WTC11 (cell line): ENCODE measurements around the gene PLPP7. TPM values are rescaled to one million over a fixed set of nuclear protein-coding genes. Genes with fewer than 3 reads are reported as not detected.

Experiments used
- ATAC-seq: fragments of 200-7000 bp; cut with Tn5 transposase; 2 replicates; pipeline ENCODE4 v1.10.0; 2021; ENCODE audit warnings: mild to moderate bottlenecking, moderate library complexity
- CTCF ChIA-PET: fragments of 300-600 bp; sonication (Branson Sonifier 250); formaldehyde crosslinking; loops from one replicate; lab custom pipeline; 2021; ENCODE audit warnings: antibody characterized with exemption; lab: Charles Lee
- POLR2A ChIA-PET: fragments of 350-600 bp; sonication (Branson Sonifier 250); formaldehyde crosslinking; loops from one replicate; lab custom pipeline; 2021; ENCODE audit warnings: antibody characterized with exemption; lab: Charles Lee
- DNase-seq: peaks from one replicate; pipeline ENCODE4 v3.0.0; 2021; ENCODE audit warnings: low spot score
- H3K27ac Mint-ChIP-seq: 2 replicates; pipeline ENCODE4 v1.8.0; 2021; ENCODE audit warnings: mixed read lengths
- H3K27me3 Mint-ChIP-seq: 2 replicates; pipeline ENCODE4 v1.8.0; 2021; ENCODE audit warnings: low read depth, mild to moderate bottlenecking, moderate library complexity, mixed read lengths
- H3K36me3 Mint-ChIP-seq: 2 replicates; pipeline ENCODE4 v1.8.0; 2021; ENCODE audit warnings: mixed read lengths
- H3K4me1 Mint-ChIP-seq: 2 replicates; pipeline ENCODE4 v1.8.0; 2022; ENCODE audit warnings: mixed read lengths
- H3K4me3 Mint-ChIP-seq: 2 replicates; pipeline ENCODE4 v1.8.0; 2021; ENCODE audit warnings: mild to moderate bottlenecking, moderate library complexity, mixed read lengths
- H3K9me3 Mint-ChIP-seq: 2 replicates; pipeline ENCODE4 v1.8.0; 2021; ENCODE audit warnings: mixed read lengths
- ARID4B ChIP-seq: sonication (generic); formaldehyde crosslinking; IDR thresholded peaks from 2 replicates; pipeline ENCODE4 v1.8.0; 2023; ENCODE audit warnings: missing genetic modification reagents, mild to moderate bottlenecking, borderline replicate concordance
- E2F5 ChIP-seq: sonication (generic); formaldehyde crosslinking; IDR thresholded peaks from 2 replicates; pipeline ENCODE4 v1.8.1; 2022; ENCODE audit warnings: mild to moderate bottlenecking, moderate library complexity, missing genetic modification reagents
- HMGXB4 ChIP-seq: sonication (generic); formaldehyde crosslinking; IDR thresholded peaks from 2 replicates; pipeline ENCODE4 v1.8.1; 2023; ENCODE audit warnings: mild to moderate bottlenecking, moderate library complexity, missing genetic modification reagents
- JAZF1 ChIP-seq: fragments of 250-450 bp; sonication (Bioruptor Pico); IDR thresholded peaks from 2 replicates; pipeline ENCODE4 v1.9.0; 2021; ENCODE audit warnings: moderate library complexity, mild to moderate bottlenecking, inconsistent platforms
- MAX ChIP-seq: sonication (generic); formaldehyde crosslinking; IDR thresholded peaks from 2 replicates; pipeline ENCODE4 v1.8.0; 2022; ENCODE audit warnings: mild to moderate bottlenecking, missing genetic modification reagents
- USF2 ChIP-seq: sonication (generic); formaldehyde crosslinking; IDR thresholded peaks from 2 replicates; pipeline ENCODE4 v1.8.1; 2023; ENCODE audit warnings: mild to moderate bottlenecking, missing genetic modification reagents, moderate library complexity
- ZNF425 ChIP-seq: fragments of 250-450 bp; sonication (Bioruptor Pico); conservative IDR thresholded peaks from 2 replicates; pipeline ENCODE4 v1.9.0; 2021; ENCODE audit warnings: mild to moderate bottlenecking
- ZNF532 ChIP-seq: fragments of 250-450 bp; sonication (Bioruptor Pico); IDR thresholded peaks from 2 replicates; pipeline ENCODE4 v1.9.0; 2021; ENCODE audit warnings: mild to moderate bottlenecking, borderline replicate concordance
- total RNA-seq: library from RNA; stranded (reverse); gene quantifications from 3 replicates; pipeline ENCODE4 v1.2.3, GENCODE V29; 2021

Gene PLPP7
- total RNA-seq, 1 experiment from 2014 or later, result 4.2 TPM

GRCh38 chr9:131358556-131358955 is 69.0 kb downstream of the PLPP7 start:
- H3K4me3 Mint-ChIP-seq, result no peak overlapping the region
- ATAC-seq (peak; percentile 54), DNase-seq (no peak)
- ChIA-PET CTCF (interaction anchor here (3.8 kb wide), 1 partner anchor 9 kb away, joined by 19 read pairs; no protein-coding TSS in a partner anchor), POLR2A (no interaction called here)
- peak overlapping the region; percentile 92 for H3K27ac Mint-ChIP-seq
- peaks cover 20% of the 10 kb centered on the region for H3K4me1 Mint-ChIP-seq
- no peaks in the 10 kb centered on the region for H3K27me3 Mint-ChIP-seq
- TF ChIP-seq ZNF425, result no peak
- TF ChIP-seq HMGXB4 (CRISPR knock-in tag), result no peak
- TF ChIP-seq JAZF1, result no peak
- TF ChIP-seq MAX (CRISPR knock-in tag), result 0 out of 2 replicates have a peak, but pooled peaks have one; percentile 18
- no peak for TF ChIP-seq ZNF532 (CRISPR knock-in tag)
- no peak for TF ChIP-seq ARID4B (CRISPR knock-in tag)
- no peak for TF ChIP-seq E2F5
- TF ChIP-seq USF2 (CRISPR knock-in tag), result peak; percentile 29; the same call in 1 of the 2 replicates
- H3K9me3 Mint-ChIP-seq, result no peaks in the 10 kb centered on the region
- H3K36me3 Mint-ChIP-seq, result no peaks in the 10 kb centered on the region

Other genes with a start within 250 kb of the PLPP7 start
- 103 to 109 TPM (median 106 TPM) in 3 replicates for gene AIF1L, start 193.2 kb upstream of the PLPP7 start, total RNA-seq
- gene NUP214, start 164.1 kb upstream of the PLPP7 start, total RNA-seq, result 39.9 to 42.8 TPM (median 41.8 TPM) in 3 replicates
- gene FAM78A, start 13.2 kb upstream of the PLPP7 start, total RNA-seq, result 3.0 to 3.5 TPM (median 3.4 TPM) in 3 replicates
- gene PRRC2B, start 104.4 kb downstream of the PLPP7 start, total RNA-seq, result 272 to 314 TPM (median 311 TPM) in 3 replicates
- 35.2 to 36.4 TPM (median 36.2 TPM) in 3 replicates for gene POMT1, start 213.2 kb downstream of the PLPP7 start, total RNA-seq
- gene UCK1, start 241.5 kb downstream of the PLPP7 start, total RNA-seq, result 28.0 to 30.6 TPM (median 29.6 TPM) in 3 replicates